Stimulated activated CD8-positive, alpha-beta memory T cell treated with anti-CD3 and anti-CD28 coated beads, Interleukin-4, amount 100 ng/mL, for 24 hours (primary cell): ENCODE data around the gene MYO7A.

Source experiments
- DNase-seq: peaks from one replicate; pipeline ENCODE4 v3.0.0-alpha.2; 2020; ENCODE audit warnings: low read depth

The MYO7A gene

DNA sequence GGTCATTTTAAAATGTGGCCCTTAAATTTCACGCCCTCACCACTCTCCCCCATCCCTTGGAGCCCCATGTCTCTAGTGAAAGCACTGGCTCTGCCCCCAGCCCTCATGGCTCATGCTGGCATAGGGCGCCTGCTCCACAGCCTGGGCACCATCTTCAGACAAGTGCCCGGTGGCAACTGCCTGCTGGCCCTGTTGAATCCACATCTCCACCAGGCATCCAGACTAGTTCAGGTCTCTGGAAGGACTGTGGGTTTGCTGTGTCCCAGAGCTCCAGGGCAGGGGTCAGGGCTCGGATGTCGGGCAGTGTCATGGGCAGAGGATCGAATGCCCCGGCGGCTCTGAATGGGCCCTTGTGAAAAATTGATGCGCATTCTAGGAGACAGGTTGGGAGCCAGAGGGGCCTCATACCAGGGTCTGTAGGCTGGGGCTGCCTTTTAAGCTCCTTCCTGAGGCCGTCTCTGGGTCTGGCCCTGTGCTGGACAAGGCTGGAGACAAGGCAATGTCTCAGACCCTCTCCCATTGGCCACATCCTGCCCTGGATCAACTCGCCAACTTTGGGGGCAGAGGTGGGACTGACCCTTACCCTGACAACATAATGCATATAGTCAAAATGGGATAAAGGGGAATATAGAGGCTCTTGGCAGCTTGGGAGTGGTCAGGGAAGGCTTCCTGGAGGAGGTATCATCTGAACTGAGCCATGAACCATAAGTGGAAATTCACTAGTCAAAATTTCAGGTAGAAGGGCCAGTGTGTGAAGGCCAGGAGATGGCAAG is 1.2 kb downstream of the MYO7A start:
- DNase-seq = no peak

DNA sequence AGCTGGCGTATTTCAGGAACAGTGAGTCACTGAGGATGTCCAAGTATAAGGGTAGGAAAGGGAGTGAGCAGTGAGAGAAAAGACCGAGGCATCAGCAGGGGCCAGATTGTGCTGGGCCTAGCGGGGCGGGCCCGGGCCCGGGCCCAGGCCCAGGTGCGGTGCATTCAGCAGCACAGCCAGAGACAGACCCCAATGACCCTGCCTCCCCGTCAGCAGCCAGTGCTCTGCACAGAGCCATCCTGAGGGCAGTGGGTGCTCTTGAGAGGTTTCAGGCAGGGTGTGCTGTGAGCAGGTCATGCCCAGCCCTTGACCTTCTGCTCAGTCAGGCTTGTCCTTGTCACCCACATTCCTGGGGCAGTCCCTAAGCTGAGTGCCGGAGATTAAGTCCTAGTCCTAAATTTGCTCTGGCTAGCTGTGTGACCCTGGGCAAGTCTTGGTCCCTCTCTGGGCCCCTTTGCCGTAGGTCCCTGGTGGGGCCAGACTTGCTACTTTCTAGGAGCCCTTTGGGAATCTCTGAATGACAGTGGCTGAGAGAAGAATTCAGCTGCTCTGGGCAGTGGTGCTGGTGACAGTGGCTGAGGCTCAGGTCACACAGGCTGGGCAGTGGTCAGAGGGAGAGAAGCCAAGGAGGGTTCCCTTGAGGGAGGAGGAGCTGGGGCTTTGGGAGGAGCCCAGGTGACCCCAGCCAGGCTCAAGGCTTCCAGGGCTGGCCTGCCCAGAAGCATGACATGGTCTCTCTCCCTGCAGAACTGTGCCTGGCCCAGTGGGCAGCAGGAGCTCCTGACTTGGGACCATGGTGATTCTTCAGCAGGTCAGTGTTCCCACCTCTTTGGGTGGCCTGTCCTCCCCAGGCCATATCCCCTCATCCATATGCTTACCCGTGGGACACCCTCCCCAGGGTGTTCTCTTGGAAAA is 2.1 kb downstream of the MYO7A start:
- DNase-seq = no peak

DNA sequence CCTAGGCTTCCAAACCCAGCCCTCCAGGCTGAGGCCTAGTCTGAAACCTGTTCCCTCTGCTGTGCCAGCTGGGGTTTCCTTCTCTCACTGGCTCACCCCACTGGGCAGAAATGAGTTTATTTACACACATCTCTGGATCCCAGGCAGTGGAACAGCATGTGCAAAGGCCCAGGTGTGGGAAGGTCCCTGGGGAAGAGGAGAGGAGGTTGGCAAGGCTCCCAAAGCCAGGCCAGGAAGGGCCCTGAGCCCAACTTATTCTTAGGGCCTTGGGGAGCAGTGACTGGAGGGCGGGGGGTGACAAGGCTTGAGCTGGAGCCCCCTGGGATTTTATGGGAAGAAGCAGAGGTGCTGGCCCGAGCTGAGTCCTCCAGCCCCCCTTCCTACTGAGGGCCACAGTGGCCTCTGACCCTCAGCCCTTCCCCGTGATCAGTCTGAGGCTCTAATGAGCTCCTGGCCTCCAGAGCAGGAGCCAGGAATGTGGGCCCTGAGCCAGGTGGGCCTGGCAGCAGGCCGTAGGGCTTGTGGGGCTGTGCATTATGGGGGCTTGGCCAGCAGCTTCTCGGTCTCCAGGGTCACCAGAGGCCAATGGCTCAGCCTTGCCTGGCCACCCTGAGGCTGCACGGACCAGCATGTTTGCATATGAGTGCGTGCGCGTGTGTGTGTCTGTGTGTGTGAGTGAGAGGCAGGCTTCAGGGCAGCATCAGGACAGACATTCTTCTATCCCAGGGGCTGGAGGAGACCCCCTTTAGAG is 2.9 kb downstream of the MYO7A start:
- DNase-seq = no peak

DNA sequence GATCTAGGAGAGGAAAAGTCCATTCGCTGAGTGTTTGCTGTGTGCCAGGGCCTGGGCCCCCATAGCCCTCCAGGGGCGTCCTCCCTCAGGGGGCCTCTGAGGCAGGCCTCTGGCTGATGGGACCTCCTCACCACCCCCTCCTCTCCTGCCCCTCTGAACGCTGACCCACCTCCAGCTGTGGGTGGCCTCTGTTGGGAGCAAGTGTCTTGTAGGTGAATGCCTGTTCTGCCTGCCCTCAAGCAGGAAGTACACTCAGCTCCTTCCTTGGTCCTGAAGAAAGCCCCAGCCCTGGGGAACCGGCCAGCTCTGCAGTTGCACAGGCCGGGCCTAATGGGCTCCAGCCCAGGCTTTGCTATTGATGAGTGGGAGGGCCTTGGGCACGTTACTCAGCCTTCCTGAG is 3.5 kb downstream of the MYO7A start:
- no peak for DNase-seq

DNA sequence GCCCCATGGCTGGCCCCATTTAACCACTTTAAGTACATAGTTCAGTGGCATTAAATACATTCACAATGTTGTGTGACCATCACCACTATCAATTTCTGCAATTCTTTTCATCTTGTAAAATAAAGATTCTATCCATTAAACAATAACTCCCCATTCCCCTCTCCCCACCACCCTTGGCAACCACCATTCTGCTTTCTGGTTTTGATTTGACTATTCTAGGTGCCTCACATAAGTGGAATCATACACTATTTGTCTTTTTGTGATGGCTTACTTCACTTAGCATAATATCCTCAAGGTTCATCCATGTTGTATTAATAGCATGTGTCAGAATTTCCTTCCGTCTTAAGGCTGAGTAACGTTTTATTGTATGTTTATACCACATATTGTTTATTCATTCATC is 7.0 kb downstream of the MYO7A start:
- DNase-seq = no peak

DNA sequence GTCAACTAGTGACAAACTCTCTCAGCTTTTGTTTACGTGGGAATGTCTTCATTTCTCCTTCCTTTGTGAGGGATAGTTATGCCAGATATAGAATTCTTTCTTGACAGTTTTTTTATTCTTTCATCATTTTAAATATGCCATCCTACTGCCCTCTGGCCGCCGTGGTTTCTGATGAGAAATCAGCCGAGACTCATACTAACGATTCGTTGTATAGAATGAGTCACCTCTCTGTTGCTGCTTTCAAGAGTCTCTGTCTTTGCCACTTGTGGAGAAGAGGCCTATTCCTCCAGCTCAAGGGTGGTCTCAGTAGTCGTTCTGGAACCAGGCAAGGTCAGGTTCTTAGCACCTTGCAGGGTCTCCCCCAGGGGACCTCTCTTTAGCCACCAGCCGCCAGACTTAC is 8.0 kb downstream of the MYO7A start:
- no peak for DNase-seq

DNA sequence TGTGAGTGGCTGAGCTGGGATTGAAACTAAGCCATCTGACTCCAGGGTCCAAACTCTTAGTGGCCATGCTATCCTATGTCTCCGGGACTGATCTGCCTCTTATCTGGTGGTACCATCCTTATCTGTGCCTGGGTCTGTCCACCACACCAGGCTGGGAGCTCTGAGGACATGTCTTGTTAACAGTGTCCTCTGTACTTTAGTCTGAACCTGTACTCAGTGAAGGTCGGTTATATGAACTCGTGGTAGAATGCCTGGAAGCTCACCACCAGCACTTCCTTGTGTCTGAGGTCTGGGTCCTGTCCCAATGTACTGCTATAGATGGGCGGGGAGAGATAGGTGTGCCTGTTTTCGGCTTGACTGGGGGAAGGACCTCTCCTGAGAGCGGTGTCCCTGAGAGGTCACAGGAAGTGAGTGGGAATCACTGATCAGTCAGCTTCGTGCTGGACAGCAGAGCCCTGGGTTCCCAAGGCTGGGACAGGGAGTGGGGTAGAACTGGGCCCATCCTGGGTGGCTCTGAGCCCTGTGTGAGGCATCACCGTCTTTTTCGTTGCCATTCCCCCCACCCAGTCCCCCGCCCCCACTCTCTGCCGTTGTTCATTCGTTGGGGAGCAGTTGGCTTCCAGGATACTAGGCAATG is 8.9 kb downstream of the MYO7A start:
- no peak for DNase-seq

DNA sequence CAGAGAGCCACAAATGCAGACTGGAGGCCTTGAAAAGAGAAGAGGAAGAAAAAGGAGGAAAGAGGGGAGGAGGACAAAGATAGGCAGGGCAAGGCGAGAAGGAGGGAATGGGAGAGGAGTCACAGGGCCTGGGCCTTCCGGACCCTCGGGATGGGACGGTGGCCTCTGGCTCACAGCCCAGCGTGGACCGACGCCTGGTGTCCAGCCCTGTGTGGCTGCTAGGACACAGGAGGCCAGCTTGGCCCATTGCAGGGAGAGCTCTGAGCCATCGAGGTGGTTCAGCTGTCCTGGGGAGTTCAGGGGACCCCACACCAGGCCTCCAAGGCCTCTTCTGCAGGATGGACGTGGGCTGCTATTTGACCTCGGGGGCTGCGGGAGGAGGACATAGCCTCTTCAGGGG is 9.4 kb downstream of the MYO7A start:
- DNase-seq = no peak

GRCh38 chr11:77138106-77138649 is 10.1 kb downstream of the MYO7A start:
- DNase-seq = no peak

- no peak for DNase-seq
These were observed 11.2 kb downstream of the MYO7A start for GRCh38 chr11:77139201-77139600.

DNA sequence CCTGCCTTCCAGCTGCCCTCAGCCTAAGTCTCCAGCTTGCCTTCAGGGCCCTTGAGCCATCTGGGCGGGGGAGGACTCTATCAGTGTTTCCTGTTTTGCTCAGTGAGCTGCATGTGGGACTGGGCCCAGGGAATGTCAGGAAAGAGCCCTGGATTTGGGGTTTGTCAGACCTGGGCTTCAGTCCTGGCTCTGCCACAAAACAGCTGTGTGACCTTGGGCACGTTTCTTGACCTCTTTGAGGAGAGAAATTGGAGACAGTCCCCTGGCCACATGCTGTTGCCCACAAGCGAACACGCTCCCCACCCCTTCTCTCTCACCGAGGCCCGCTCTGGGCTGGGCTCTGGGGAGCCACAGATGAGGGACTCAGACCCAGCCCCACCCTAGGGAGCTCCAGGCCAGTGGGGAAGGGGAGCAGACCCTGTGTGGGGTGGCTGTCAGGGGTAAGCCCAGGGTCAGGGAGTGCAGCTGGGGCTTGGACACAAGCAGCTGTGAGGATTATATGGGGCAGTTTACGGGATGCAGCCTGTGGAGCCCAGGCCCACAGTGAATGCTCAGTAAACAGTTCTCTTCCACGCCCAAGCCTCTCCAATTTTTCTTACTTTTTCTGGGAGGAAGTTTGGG is 12.3 kb downstream of the MYO7A start:
- no peak for DNase-seq

- DNase-seq = no peak
These were observed 13.0 kb downstream of the MYO7A start for GRCh38 chr11:77141034-77141433.

DNA sequence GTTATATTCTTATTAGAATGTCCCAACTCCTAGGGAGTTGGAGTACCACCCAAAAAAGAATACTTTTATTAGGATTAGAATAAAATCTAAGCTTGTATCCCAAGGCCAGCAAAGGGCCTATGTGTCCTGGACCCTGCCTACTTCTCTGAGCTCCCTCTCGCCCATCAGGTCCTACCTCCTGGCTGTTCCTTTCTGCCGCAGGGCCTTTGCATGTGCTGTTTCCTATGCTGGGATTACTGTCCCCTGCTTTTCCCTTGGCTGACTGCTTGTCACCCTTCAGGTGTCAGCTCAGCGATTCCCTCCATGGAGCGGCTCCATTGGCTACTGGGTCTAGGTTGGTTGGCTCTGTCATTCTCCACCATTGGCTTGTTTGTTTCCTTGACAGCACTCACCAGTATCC is 13.4 kb downstream of the MYO7A start:
- DNase-seq = no peak

DNA sequence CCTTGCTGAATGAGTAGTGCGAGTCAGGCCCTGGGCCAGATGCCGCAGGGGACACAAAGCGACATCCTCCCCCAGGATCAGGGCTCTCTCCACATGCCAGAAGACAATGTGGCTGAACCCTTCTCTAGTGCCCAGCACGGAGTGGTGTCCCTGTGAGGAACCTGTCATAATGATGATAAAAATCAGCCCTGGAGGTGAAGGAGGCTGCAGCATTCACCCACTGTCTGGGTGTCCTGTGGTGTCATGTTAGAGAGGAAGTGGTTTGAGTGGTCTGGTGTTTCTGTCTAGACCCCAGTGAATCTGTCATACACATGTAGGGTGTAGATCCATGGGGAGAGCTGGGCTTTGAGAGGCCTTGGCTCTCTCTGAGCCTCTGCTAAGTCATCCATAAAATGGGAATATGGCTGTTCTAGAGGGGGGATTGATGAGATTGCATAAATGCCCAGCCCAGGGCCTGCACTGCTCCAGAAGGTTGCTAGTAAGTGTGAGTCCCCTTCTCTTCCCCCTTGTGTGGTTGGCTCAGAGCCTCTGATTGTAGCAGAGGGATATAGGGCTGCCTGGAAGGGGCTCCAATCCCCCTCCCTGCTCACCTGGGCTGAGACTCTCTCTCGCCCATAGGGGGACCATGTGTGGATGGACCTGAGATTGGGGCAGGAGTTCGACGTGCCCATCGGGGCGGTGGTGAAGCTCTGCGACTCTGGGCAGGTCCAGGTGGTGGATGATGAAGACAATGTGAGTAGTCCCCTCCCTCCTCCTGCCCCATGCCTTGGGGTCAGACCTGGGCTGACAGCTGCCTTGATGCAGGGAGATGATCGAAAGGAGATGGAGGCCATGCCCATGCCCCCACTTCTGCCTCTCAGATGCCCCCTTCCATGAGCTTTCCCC is 14.3 kb downstream of the MYO7A start:
- DNase-seq = no peak

- DNase-seq = no peak
These were observed 15.5 kb downstream of the MYO7A start for GRCh38 chr11:77143405-77144020.

- DNase-seq = no peak
These were observed 16.3 kb downstream of the MYO7A start for GRCh38 chr11:77144196-77144856.

DNA sequence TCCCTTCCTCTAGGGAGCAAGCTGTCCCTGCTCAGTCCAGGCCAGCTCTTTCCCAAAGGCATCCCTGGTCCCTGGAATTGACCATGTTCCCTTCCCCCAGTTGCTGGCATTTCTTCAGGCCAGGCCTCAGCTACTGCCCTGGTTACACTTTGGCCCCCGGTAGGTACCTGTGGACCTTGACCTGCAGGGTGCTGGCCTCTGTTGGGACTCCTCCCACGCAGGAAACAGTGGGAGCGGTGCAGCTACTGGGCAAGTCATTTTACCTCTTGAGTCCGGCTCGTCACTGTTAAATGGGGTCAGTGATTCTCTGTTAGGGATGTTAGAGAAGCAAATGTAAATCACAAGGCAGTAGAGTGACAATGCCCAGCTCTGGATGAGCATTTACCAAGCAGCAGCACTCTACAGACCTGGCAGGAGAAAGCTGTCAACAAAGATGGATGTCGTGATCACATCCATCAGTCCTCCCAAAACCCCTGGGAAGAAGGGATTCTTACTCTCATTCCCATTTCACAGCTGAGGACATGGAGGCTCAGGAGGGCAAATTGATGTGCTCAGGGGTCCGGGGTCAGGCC is 16.9 kb downstream of the MYO7A start:
- no peak for DNase-seq

- no peak for DNase-seq
These were observed 18.4 kb downstream of the MYO7A start for GRCh38 chr11:77146261-77147035.
